Skeletal muscle tissue (tissue), 4 donors: ENCODE measurements around the gene PPFIA1. TPM values are rescaled to one million over a fixed set of nuclear protein-coding genes. Genes with fewer than 3 reads are reported as not detected.

ENCODE experiments used
- H3K27ac ChIP-seq: one replicate; pipeline ENCODE4 v1.7.0; 2013; ENCODE audit warnings: mild to moderate bottlenecking, low read depth, low read length, inconsistent platforms
- H3K27me3 ChIP-seq, 3 donors: one replicate each; pipeline ENCODE4 v1.7.0; 2013; ENCODE audit warnings: low read length in 3 of 3; ENCODE audit not compliant: control insufficient read depth in 3 of 3, insufficient read depth in 3 of 3
- H3K36me3 ChIP-seq, 3 donors: one replicate each; pipeline ENCODE4 v1.7.0; 2013; ENCODE audit warnings: low read length in 3 of 3; ENCODE audit not compliant: control insufficient read depth in 3 of 3, insufficient read depth in 3 of 3
- H3K4me1 ChIP-seq, 3 donors: one replicate each; pipeline ENCODE4 v1.7.0; 2013; ENCODE audit warnings: low read length in 3 of 3, mild to moderate bottlenecking in 3 of 3; ENCODE audit not compliant: control insufficient read depth in 3 of 3, insufficient read depth in 3 of 3
- H3K4me3 ChIP-seq, 3 donors: one replicate each; pipeline ENCODE4 v1.7.0; 2013; ENCODE audit warnings: low read length in 3 of 3
- H3K9ac ChIP-seq, 3 donors: one replicate each; pipeline ENCODE4 v1.7.0; 2013; ENCODE audit warnings: low read length in 3 of 3, mild to moderate bottlenecking in 3 of 3, moderate library complexity in 2 of 3, low read depth in 1 of 3
- H3K9me3 ChIP-seq, 3 donors: one replicate each; pipeline ENCODE4 v1.7.0; 2013; ENCODE audit warnings: low read length in 3 of 3; ENCODE audit not compliant: control insufficient read depth in 3 of 3
- total RNA-seq: library from RNA; depleted of rRNA; stranded (reverse); fragments of >200 nt; gene quantifications from one replicate; pipeline ENCODE4 v1.2.3, GENCODE V29; 2014
- donor health status: Osteomylitis.

The PPFIA1 gene
- total RNA-seq, 1 donor from 2014 or later: 25.6 TPM

DNA sequence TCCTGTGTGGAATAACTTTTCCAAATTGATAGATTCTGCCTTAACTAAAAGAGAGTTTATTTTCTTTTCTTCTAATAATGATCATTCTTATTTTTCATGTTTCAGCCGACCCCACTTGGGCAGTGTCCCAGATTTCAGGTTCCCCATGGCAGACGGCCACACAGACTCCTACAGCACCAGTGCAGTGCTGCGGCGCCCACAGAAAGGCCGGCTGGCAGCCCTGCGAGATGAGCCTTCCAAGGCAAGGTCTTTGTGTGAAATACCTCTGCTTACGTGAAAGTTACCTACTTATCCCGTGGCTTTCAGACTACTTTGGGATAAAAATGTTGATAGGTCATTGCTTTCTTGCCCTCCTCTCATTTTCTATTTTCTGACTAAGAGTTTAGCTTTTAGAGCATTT, 68.6 kb downstream of the PPFIA1 start:
- H3K27ac ChIP-seq: no peak overlapping the region
- peaks cover 72 to 75% (median 72%) of the 10 kb centered on the region in 3 donors for H3K36me3 ChIP-seq
- no peaks in the 10 kb centered on the region for H3K9me3 ChIP-seq
- H3K9ac ChIP-seq: no peak overlapping the region
- no peaks in the 10 kb centered on the region for H3K4me1 ChIP-seq
- H3K4me3 ChIP-seq: no peak overlapping the region
- H3K27me3 ChIP-seq: no peaks in the 10 kb centered on the region

GRCh38 chr11:70341881-70342429, 71.5 kb downstream of the PPFIA1 start:
- Histone ChIP-seq H3K27me3 (no peaks in the 10 kb centered on the region), H3K27ac (no peak overlapping the region), H3K4me1 (no peaks in the 10 kb centered on the region), H3K4me3 (no peak overlapping the region), H3K9ac (no peak overlapping the region), H3K36me3 (peaks cover 63 to 71% (median 71%) of the 10 kb centered on the region in 3 donors), H3K9me3 (no peaks in the 10 kb centered on the region)

DNA sequence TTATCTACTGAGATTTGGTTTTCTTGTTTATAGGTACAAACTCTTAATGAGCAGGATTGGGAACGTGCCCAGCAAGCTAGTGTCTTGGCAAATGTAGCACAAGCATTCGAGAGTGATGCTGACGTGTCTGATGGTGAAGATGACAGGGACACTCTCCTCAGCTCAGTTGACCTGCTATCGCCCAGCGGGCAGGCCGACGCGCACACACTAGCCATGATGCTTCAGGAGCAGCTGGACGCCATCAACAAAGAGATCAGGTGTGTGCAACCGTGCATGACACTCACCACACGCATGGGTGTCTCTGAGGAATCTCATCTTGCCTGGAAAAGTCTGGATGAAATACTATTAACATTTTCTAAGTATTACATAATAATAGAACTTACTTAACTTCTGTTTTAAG, 73.1 kb downstream of the PPFIA1 start:
- Histone ChIP-seq H3K4me3 (no peak overlapping the region), H3K9ac (no peak overlapping the region), H3K27me3 (no peaks in the 10 kb centered on the region), H3K4me1 (no peaks in the 10 kb centered on the region), H3K27ac (no peak overlapping the region), H3K9me3 (no peaks in the 10 kb centered on the region), H3K36me3 (peaks cover 55 to 65% (median 64%) of the 10 kb centered on the region in 3 donors)

- Histone ChIP-seq H3K27ac (no peak overlapping the region), H3K9me3 (no peaks in the 10 kb centered on the region), H3K4me1 (no peaks in the 10 kb centered on the region), H3K36me3 (peaks cover 39 to 47% (median 43%) of the 10 kb centered on the region in 3 donors), H3K9ac (no peak overlapping the region), H3K27me3 (no peaks in the 10 kb centered on the region), H3K4me3 (no peak overlapping the region)
Observed at GRCh38 chr11:70348191-70348590, 77.7 kb downstream of the PPFIA1 start.

GRCh38 chr11:70348608-70349007, 78.1 kb downstream of the PPFIA1 start:
- Histone ChIP-seq H3K9ac (no peak overlapping the region), H3K9me3 (no peaks in the 10 kb centered on the region), H3K36me3 (peaks cover 35 to 43% (median 40%) of the 10 kb centered on the region in 3 donors), H3K4me3 (no peak overlapping the region), H3K4me1 (no peaks in the 10 kb centered on the region), H3K27ac (no peak overlapping the region), H3K27me3 (no peaks in the 10 kb centered on the region)

DNA sequence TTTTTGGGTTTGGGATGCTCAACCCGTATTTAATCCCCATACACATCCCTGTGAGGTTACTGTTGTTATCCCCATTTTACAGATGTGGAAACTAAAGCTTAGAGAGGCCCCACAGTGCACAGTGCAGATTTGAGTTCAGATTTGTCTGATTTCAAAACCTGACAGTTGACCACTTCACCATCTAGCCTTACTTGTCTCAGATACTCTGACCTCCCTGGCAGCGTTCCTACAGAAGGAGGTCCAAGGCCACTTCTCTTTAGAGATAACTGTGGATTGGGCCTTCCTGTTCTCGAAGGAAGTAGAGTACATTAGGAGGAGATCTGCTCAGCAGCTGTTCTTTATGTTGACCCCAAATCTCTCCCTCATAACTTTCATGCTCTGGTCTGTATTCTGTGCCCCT, 81.2 kb downstream of the PPFIA1 start:
- peaks cover 32 to 50% (median 50%) of the 10 kb centered on the region in 3 donors for H3K36me3 ChIP-seq
- H3K9me3 ChIP-seq: no peaks in the 10 kb centered on the region
- H3K4me1 ChIP-seq: no peaks in the 10 kb centered on the region
- H3K4me3 ChIP-seq: no peak overlapping the region
- no peaks in the 10 kb centered on the region for H3K27me3 ChIP-seq
- no peak overlapping the region for H3K9ac ChIP-seq
- no peak overlapping the region for H3K27ac ChIP-seq

- Histone ChIP-seq H3K27me3 (no peaks in the 10 kb centered on the region), H3K4me3 (no peak overlapping the region), H3K4me1 (no peaks in the 10 kb centered on the region), H3K27ac (no peak overlapping the region), H3K9me3 (no peaks in the 10 kb centered on the region), H3K9ac (no peak overlapping the region), H3K36me3 (peaks cover 35 to 55% (median 54%) of the 10 kb centered on the region in 3 donors)
Observed at GRCh38 chr11:70352100-70352499, 81.6 kb downstream of the PPFIA1 start.

- no peaks in the 10 kb centered on the region for H3K9me3 ChIP-seq
- no peak overlapping the region for H3K4me3 ChIP-seq
- no peak overlapping the region for H3K9ac ChIP-seq
- H3K4me1 ChIP-seq: no peaks in the 10 kb centered on the region
- no peak overlapping the region for H3K27ac ChIP-seq
- no peaks in the 10 kb centered on the region for H3K27me3 ChIP-seq
- H3K36me3 ChIP-seq: peaks cover 36 to 56% (median 56%) of the 10 kb centered on the region in 3 donors
Observed at GRCh38 chr11:70352601-70353000, 82.1 kb downstream of the PPFIA1 start.

DNA sequence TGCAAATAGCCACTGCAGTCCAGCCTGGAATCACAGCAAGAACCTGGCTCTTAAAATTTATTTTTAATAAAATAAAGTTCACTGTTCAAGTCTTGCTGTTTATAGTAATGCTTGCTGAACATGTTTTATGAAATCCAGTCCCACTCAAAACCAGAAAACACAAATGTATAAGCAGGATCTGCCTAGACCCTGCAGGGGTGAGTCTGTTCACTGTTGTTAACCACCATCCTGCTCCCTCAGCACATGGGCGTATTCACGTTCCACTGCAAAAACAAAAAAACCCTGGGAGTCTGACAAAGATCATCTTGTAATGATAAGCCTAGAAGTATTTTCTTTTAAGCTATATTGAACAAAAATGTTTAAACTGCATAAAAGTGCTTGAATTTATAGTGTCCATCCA, 82.8 kb downstream of the PPFIA1 start:
- H3K9me3 ChIP-seq: no peaks in the 10 kb centered on the region
- H3K9ac ChIP-seq: no peak overlapping the region
- no peaks in the 10 kb centered on the region for H3K4me1 ChIP-seq
- H3K27ac ChIP-seq: no peak overlapping the region
- H3K4me3 ChIP-seq: no peak overlapping the region
- no peaks in the 10 kb centered on the region for H3K27me3 ChIP-seq
- H3K36me3 ChIP-seq: peaks cover 31 to 55% (median 51%) of the 10 kb centered on the region in 3 donors

GRCh38 chr11:70353900-70354568, 83.5 kb downstream of the PPFIA1 start:
- H3K27me3 ChIP-seq: no peaks in the 10 kb centered on the region
- H3K9ac ChIP-seq: no peak overlapping the region
- H3K4me1 ChIP-seq: no peaks in the 10 kb centered on the region
- H3K36me3 ChIP-seq: peaks cover 30 to 57% (median 51%) of the 10 kb centered on the region in 3 donors
- no peak overlapping the region for H3K27ac ChIP-seq
- H3K9me3 ChIP-seq: no peaks in the 10 kb centered on the region
- no peak overlapping the region for H3K4me3 ChIP-seq
